ENCODE data around the gene TRAP1. TPM values are rescaled to one million over a fixed set of nuclear protein-coding genes. Genes with fewer than 3 reads are reported as not detected.

The TRAP1 gene
- total RNA-seq = 10 to 100 TPM; 61.4 to 65.0 TPM
- long read RNA-seq, donor 1, transcript TRAP1-201 (18 exons, 2,296 nt) = major isoform, 36 of 48 reads
- long read RNA-seq, donor 1, partial matches to known transcripts = 7 of 48 reads
- long read RNA-seq, donor 1, other reads (novel, unspliced or antisense) = 3 of 48 reads
- long read RNA-seq, donor 2, transcript TRAP1-202 (17 exons, 2,052 nt) = minor isoform, 5 of 360 reads
- long read RNA-seq, donor 2, transcript TRAP1-212 (13 exons, 2,309 nt) = minor isoform, 8 of 360 reads
- long read RNA-seq, donor 2, transcript TRAP1-201 (18 exons, 2,296 nt) = major isoform, 318 of 360 reads
- long read RNA-seq, donor 2, partial matches to known transcripts = 18 of 360 reads
- long read RNA-seq, donor 2, other reads (novel, unspliced or antisense) = 11 of 360 reads

DNA sequence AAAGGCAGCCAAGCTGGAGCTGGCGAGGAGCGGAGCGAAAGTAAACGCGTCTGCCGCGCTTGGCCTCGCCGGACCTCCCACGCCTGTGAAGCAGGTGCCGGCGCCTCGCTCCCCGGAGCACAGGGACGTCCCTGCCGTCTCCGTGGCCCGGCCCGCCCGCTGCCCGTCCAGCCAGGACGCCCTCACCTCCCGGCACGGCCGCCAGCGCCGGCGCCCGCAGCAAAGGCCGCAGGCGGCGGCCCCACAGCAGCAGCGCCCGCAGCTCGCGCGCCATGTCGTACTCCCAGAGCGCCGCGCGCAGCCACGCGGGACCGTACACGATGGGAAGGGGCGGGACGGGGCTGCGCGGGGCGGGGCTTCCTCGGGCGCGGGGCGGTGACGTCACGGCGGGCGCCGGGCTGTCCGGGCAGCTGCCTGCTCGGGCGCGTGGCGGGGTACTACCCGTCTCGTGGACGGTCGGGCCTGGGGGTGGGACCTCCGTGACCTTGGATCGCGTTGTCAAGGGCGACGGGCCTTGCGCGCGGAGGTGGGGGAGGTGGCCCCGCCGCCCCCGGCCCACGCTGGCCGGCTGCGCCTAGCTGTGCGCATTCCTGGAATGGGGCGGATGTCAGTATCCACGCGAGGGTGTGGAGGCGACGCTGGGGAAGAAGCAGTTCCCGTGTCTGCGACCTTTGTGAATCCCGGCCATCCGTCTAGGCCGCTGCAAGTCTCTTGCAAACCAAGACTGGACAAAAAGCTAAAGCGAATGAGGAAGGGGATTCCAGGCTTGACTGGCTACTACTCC lies at the start of gene TRAP1:
TSS of gene TRAP1 (minus strand) at position 290 of the 784 bp plus-strand sequence. CDS start at position 274, 16 bp downstream.
- intact Hi-C loops (cut with DNase I) = no loop called here
- peak; percentile 97 for DNase-seq (ENCODE audit: low spot score)

DNA sequence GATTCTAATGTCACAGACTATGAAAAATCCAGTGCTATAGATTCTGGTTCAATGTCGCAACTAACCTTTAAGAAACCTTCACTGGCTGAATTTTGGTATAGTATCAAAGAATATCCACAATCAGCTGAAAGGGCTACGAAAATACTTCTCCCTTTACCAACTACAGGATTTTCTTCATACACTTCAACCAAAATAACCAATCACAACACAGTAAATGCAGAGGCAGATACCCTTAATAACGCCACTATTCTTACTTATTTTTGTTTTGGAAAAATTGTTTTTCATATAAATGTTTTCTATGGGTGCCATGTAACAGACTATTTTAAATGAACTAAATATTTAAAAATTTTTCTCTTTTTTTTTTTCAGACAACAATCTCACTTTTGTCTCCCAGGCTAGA lies 48.9 kb upstream of the TRAP1 start:
- intact Hi-C loops (cut with DNase I) = loop anchor here in 1 of 2 donors (10.0 kb wide), 2 partner anchors 69 to 109 kb away; no protein-coding TSS in a partner anchor
- no peak for DNase-seq (ENCODE audit: low spot score)

DNA sequence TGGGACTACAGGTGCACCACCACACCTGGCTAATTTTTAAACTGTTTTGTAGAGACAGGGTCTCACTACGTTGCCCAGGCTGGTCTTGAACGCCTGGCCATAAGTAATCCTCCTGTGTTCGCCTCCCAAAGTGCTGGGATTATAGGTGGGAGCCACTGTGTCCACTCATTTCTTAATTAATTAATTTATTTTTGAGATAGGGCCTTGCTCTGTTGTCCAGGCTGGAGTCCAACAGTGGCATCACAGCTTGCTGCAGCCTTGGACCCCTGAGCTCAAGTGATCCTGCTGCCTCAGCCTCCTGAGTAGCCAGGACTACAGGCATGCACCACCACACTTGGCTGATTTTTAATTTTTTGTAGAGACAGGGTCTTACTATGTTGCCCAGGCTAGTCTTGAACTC lies 47.1 kb upstream of the TRAP1 start:
- DNase-seq (ENCODE audit: low spot score) = no peak

GRCh38 chr16:3762107-3762750 lies 44.9 kb upstream of the TRAP1 start:
- no peak for DNase-seq (ENCODE audit: low spot score)
- intact Hi-C loops (cut with DNase I) = loop anchor here in 1 of 2 donors (5.0 to 10.0 kb wide), 3 partner anchors 73 to 810 kb away; no protein-coding TSS in a partner anchor

More for the DNA sequence above, 47.1 kb upstream of the TRAP1 start:
- intact Hi-C loops (cut with DNase I) = loop anchor here in 1 of 2 donors (5.0 to 10.0 kb wide), 3 partner anchors 70 to 812 kb away; no protein-coding TSS in a partner anchor

DNA sequence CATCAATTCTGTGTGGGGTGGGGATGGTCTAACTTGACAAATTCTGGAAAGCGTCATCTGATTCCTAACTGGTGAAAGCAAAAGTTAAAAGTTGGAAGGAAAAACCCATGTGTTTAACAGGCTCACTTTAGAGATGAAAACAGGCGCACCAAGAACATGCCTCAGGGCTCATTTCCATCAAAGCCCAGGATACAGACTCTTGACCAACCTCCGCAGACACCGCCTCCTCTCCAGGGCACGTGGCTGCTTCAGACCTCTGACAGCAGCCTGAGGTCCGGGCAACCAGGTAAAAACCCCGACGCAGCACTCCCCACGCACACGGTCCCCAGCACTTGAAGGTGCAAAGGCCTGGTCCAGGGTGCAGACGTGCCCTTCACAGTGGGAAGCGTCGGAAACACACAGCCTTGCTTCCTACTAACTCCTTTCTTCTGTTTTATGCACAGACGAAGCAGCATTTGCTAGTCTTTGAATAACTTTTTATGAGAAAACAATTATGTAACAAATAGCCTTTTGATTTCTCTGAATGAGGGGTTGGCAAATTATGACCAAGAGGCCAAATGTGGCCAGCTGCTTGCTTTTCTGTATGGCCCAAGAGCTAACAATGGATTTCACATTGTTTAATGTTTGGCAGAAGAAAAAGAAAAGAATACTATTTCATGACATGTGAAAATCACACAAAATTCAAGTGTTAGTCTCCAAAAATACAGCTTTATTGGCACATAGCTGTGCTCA lies 44.2 kb upstream of the TRAP1 start:
- DNase-seq (ENCODE audit: low spot score) = no peak
- intact Hi-C loops (cut with DNase I) = loop anchor here in 1 of 2 donors (5.0 to 10.0 kb wide), 3 partner anchors 73 to 809 kb away; no protein-coding TSS in a partner anchor

- intact Hi-C loops (cut with DNase I) = loop anchor here in 1 of 2 donors (5.0 to 10.0 kb wide), 3 partner anchors 74 to 808 kb away; no protein-coding TSS in a partner anchor
- peak; percentile 40 for DNase-seq (ENCODE audit: low spot score)
These were observed 43.2 kb upstream of the TRAP1 start for GRCh38 chr16:3760518-3760917.

GRCh38 chr16:3759736-3760135 lies 42.4 kb upstream of the TRAP1 start:
- DNase-seq (ENCODE audit: low spot score) = no peak
- intact Hi-C loops (cut with DNase I) = loop anchor here in 1 of 2 donors (5.0 to 10.0 kb wide), 3 partner anchors 75 to 807 kb away; no protein-coding TSS in a partner anchor

DNA sequence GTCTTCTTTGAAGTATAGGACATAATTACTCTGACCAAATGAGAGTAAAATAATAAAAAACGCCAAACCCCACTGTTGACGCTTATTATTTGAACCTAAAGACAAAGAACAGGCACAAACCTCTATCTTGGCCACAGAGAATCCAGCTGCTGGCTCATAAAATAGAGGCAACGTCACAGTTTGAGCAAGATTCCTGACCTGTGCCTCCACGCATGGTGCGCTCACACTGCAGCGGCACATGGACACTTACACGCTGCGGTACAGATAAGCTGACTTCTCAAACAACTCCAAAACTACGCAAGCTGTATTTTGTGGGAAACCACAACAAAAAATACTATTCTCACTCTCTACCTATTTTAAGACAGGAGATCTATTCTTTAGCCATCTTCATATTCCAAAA lies 38.8 kb upstream of the TRAP1 start:
- intact Hi-C loops (cut with DNase I) = no loop called here
- DNase-seq (ENCODE audit: low spot score) = peak; percentile 23

DNA sequence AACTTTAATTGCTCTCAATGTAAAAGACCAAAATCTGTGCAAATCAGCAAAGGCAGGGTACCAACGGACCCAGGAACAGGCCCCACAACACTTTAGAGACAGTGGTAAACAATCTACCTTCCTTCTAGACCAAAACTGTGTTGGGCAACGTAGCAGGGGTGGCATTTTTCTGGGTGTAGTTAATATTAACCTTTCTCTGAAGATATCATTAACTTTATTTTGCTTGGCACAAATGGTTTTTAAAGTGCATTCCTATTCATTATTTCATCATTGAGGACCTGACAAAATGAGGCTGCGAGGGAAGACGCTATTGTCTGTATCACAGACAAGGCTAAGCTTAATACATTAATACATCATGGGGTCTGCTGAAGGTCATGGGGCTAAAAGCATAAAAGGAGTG lies 37.9 kb upstream of the TRAP1 start:
- intact Hi-C loops (cut with DNase I) = no loop called here

GRCh38 chr16:3754772-3755171 lies 37.4 kb upstream of the TRAP1 start:
- no peak for DNase-seq (ENCODE audit: low spot score)

More for the DNA sequence above, 37.9 kb upstream of the TRAP1 start:
- DNase-seq (ENCODE audit: low spot score) = no peak

GRCh38 chr16:3754081-3754703 lies 36.9 kb upstream of the TRAP1 start:
- DNase-seq (ENCODE audit: low spot score) = no peak
- intact Hi-C loops (cut with DNase I) = no loop called here

More at GRCh38 chr16:3754772-3755171, 37.4 kb upstream of the TRAP1 start:
- intact Hi-C loops (cut with DNase I) = no loop called here

DNA sequence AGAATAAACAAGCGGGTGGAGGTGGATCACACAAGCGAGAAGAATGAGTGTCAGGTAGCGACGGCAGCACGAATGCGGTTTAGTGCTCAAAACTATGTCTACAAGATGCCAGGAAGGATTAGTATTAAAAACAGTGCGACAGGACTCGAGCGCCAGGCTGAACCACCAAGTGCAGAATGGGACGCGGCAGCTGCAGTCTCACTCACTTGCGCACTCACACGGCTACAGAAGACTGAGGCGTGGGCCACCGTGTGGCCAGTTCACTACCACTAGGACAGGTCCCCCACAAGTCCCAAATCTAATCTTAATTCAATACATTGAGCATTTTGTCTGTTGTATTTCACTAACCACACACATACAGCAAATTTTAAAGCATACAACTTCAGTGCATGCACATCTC lies 35.7 kb upstream of the TRAP1 start:
- intact Hi-C loops (cut with DNase I) = no loop called here

GRCh38 chr16:3751878-3752277 lies 34.6 kb upstream of the TRAP1 start:
- intact Hi-C loops (cut with DNase I) = no loop called here
- DNase-seq (ENCODE audit: low spot score) = no peak

More for the DNA sequence above, 35.7 kb upstream of the TRAP1 start:
- peak; percentile 43 for DNase-seq (ENCODE audit: low spot score)

- peak; percentile 26 for DNase-seq (ENCODE audit: low spot score)
- intact Hi-C loops (cut with DNase I) = no loop called here
These were observed 31.0 kb upstream of the TRAP1 start for GRCh38 chr16:3748307-3748706.

GRCh38 chr16:3745751-3746355 lies 28.5 kb upstream of the TRAP1 start:
- DNase-seq (ENCODE audit: low spot score) = peak; percentile 36
- intact Hi-C loops (cut with DNase I) = no loop called here

- intact Hi-C loops (cut with DNase I) = no loop called here
- DNase-seq (ENCODE audit: low spot score) = peak; percentile 30
These were observed 26.7 kb upstream of the TRAP1 start for GRCh38 chr16:3744018-3744417.

DNA sequence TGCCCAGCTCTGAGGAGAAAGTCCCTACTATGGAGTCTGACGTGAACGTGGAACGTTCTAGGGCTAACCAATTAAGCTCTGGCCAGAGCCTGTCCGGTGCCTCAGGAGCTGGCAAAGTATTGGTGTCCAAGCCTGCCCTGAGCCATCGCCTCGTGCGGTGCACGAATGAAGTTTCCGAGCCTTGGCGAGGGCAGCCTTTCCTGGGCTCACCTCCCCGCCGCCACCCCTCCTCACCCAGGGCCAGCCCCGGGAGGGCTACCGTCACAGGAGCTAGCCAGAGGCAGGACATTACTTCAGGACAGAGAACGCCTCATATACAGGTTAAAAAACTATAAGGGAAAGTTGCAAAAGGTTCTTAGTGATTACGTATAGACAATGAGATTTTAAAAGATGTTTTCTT lies 23.6 kb upstream of the TRAP1 start:
- intact Hi-C loops (cut with DNase I) = no loop called here
- DNase-seq (ENCODE audit: low spot score) = peak; percentile 45

DNA sequence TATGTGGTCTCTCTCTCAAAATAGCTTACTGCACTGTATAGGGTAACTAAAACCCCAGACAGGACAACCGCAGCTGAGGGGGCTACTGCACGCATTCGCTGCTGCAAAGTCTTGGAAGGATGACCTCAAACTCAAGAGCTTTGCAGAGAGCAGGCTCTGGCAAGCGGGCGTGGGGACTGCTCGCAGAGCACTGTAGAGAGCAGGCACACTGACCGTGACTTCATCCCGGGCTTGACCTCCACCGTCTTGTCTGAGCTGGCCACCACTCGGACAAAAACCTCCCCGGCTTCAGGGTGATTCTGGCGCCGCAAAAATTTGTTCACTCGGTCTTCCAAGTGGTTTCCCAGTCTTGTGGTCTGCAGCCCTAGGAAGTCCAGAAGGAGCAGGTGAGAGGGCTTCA lies 22.9 kb upstream of the TRAP1 start:
- intact Hi-C loops (cut with DNase I) = no loop called here
- peak; percentile 45 for DNase-seq (ENCODE audit: low spot score)
